Right ventricle myocardium inferior (tissue), 1 donor: Measurements from ENCODE around the gene SPIB. TPM values are rescaled to one million over a fixed set of nuclear protein-coding genes. Genes with fewer than 3 reads are reported as not detected.

Source experiments
- ATAC-seq: fragments of 200-7000 bp; cut with Tn5 transposase; one replicate; pipeline ENCODE4 v1.9.1; 2020; ENCODE audit warnings: mild to moderate bottlenecking, moderate library complexity
- DNase-seq: peaks from one replicate; pipeline ENCODE4 v3.0.0; 2021; ENCODE audit errors: missing footprints
- intact Hi-C: fragments of 100-400 bp; cut with DNase I; formaldehyde crosslinking; loops from one replicate; pipeline ENCODE4 v1.11.0; 2022
- total RNA-seq: library from RNA; stranded (reverse); fragmentation: NEBNext Ultra II Directional; extraction: Animal tissue kit (Norgen Biotek cat#: 25700); gene quantifications from one replicate; pipeline ENCODE4 v1.2.1, GENCODE V29; 2021
- donor health status: DM: no; HTN: yes; CAD: no; lungs with severe emphysema.

The SPIB gene
- total RNA-seq, 1 donor from 2014 or later, result not detected

- ATAC-seq (no peak), DNase-seq (peak; percentile 47)
- intact Hi-C loops, result loop anchor here (10.0 kb wide), 1 partner anchor 77 kb away; no protein-coding TSS in a partner anchor
These were observed 59.2 kb downstream of the SPIB start for GRCh38 chr19:50477751-50478515.

- intact Hi-C loops, result loop anchor here (10.0 kb wide), 1 partner anchor 76 kb away; no protein-coding TSS in a partner anchor
- ATAC-seq (no peak), DNase-seq (no peak)
These were observed 60.4 kb downstream of the SPIB start for GRCh38 chr19:50478901-50479715.

- DNase-seq (peak; percentile 35), ATAC-seq (no peak)
- intact Hi-C loops, result loop anchor here (10.0 kb wide), 1 partner anchor 75 kb away; no protein-coding TSS in a partner anchor
These were observed 61.1 kb downstream of the SPIB start for GRCh38 chr19:50479761-50480251.

GRCh38 chr19:50480281-50481111 is 61.8 kb downstream of the SPIB start:
- no peak for DNase-seq
- no peak for ATAC-seq

More at GRCh38 chr19:50480281-50481111, 61.8 kb downstream of the SPIB start:
- intact Hi-C loops, result no loop called here

Other genes starting within 250 kb of the SPIB start
- gene MYH14, start 215.3 kb upstream of the SPIB start, total RNA-seq, result 99.3 TPM
- 1.7 TPM for gene KCNC3, start 89.6 kb upstream of the SPIB start, total RNA-seq
- 0.27 TPM for gene NAPSA, start 53.3 kb upstream of the SPIB start, total RNA-seq
- gene NR1H2, start 42.5 kb upstream of the SPIB start, total RNA-seq, result 69.5 TPM
- gene POLD1, start 34.6 kb upstream of the SPIB start, total RNA-seq, result 10.8 TPM
- gene MYBPC2, start 14.0 kb downstream of the SPIB start, total RNA-seq, result 0.08 TPM
- 78.0 TPM for gene EMC10, start 57.6 kb downstream of the SPIB start, total RNA-seq
- gene GARIN5A, start 57.9 kb downstream of the SPIB start, total RNA-seq, result 2.2 TPM
- gene JOSD2, start 92.3 kb downstream of the SPIB start, total RNA-seq, result 43.7 TPM
- gene ASPDH, start 95.0 kb downstream of the SPIB start, total RNA-seq, result not detected
- 0.92 TPM for gene LRRC4B, start 149.5 kb downstream of the SPIB start, total RNA-seq
- gene SYT3, start 220.9 kb downstream of the SPIB start, total RNA-seq, result 0.27 TPM
- 2.5 TPM for gene C19orf81, start 230.5 kb downstream of the SPIB start, total RNA-seq